GM13976 (cell line): ENCODE measurements around the gene ZNF827.

ENCODE experiments used
- DNase-seq: peaks from one replicate; pipeline ENCODE4 v3.0.0; 2012; ENCODE audit warnings: low spot score
- CTCF ChIP-seq: IDR thresholded peaks from 2 replicates; pipeline ENCODE4 v1.5.1; 2012; ENCODE audit warnings: borderline replicate concordance, mild to moderate bottlenecking; ENCODE audit not compliant: insufficient read depth; ENCODE audit errors: extremely low read depth, missing control alignments, control extremely low read depth
- in situ Hi-C: fragments of 300-500 bp; cut with MboI; formaldehyde crosslinking; loops from one replicate; pipeline ENCODE4 v1.12.0; 2022; ENCODE audit warnings: low sequenced_read_pairs, mixed read lengths, inconsistent platforms; ENCODE audit not compliant: unreplicated experiment

Gene ZNF827

GRCh38 chr4:145928748-145929147, 9.9 kb downstream of the ZNF827 start:
- in situ Hi-C loops, result no loop called here
- no peak for DNase-seq
- TF ChIP-seq CTCF, result no peak

- in situ Hi-C loops, result no loop called here
- no peak for TF ChIP-seq CTCF
- no peak for DNase-seq
Measured at GRCh38 chr4:145927030-145927429, 11.6 kb downstream of the ZNF827 start.

DNA sequence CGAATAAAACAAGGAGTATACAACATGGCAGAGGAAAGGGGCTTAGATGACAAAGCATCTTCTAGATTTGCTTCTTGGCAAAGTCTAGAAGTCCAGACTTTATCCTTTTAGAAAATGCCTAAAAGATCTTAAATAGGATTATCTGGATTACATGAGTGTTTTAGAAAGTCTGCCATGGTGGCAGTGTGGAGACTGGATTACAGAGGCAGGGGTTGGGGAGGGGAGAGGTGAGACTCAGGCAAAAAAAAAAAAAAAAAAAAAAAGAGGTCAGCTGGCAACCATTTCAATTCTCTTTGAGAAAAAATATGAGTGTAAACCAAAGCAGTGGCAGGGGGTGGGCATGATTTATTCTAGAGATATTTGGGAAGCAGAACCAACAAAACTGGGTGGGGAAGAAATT, 17.4 kb downstream of the ZNF827 start:
- DNase-seq, result no peak
- TF ChIP-seq CTCF, result no peak
- in situ Hi-C loops, result no loop called here

GRCh38 chr4:145920205-145920604, 18.4 kb downstream of the ZNF827 start:
- no peak for TF ChIP-seq CTCF
- in situ Hi-C loops, result no loop called here
- DNase-seq, result no peak

DNA sequence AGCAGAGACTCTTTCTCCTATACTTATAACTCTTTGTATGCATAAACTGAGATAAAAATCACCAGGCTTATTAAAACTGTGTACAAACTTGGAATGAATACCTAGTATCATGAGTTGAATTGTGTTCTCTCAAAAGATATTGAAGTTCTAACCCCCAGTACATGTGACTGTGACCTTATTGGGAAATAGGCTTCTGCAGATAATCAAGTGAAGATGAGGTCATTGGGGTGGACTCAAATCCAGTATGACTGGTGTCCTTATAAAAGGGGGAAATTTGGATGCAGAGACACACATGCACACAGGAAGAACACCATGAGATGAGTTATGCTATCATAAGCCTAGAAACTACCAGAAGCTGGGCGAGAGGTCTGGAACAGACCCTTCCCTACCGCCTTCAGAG, 26.2 kb downstream of the ZNF827 start:
- no peak for DNase-seq
- no peak for TF ChIP-seq CTCF
- in situ Hi-C loops, result no loop called here

GRCh38 chr4:145909773-145910172, 28.9 kb downstream of the ZNF827 start:
- no peak for DNase-seq
- TF ChIP-seq CTCF, result no peak
- in situ Hi-C loops, result no loop called here

DNA sequence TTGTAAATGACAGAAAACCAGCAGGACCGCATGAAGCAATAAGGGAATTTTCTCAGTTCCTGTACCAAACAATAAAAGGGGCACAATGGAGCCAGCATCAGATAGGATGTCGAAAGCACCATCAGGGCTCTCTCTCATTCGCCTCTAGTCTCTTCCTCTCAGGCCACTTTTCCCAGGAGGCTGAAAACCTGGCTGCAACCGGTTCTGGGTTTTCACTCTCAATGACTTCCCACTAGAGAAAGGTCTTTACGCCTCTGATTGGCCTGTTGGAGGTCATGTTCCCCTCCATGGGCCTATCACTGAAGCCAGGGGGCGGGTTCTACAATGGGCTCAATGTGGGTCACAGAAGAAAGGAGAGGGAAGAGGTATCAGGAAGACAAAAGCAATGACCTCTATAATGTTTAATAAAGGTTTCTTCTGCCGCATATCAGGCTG, 29.3 kb downstream of the ZNF827 start:
- DNase-seq, result no peak
- no peak for TF ChIP-seq CTCF
- in situ Hi-C loops, result no loop called here
